ENCODE data around the gene MIDN. TPM values are rescaled to one million over a fixed set of nuclear protein-coding genes. Genes with fewer than 3 reads are reported as not detected.
A peak's percentile ranks its signal among the peaks of the same experiment; 100 is the strongest.

Gene MIDN
- total and polyA plus RNA-seq, 2 of the 4 experiments (the other 2 are of a cell fraction): 2.5 to 26.0 TPM

- Histone ChIP-seq H2BK15ac (ENCODE audit: low read depth, low read length) (peak overlapping the region; percentile 69; the same call in 2 of the 3 replicates), H2BK5ac (ENCODE audit: low read depth, low read length, poor library complexity, severe bottlenecking) (peak overlapping the region; percentile 92), H3K4me3 (ENCODE audit: insufficient read depth, low read depth, low read length) (peak overlapping the region; percentile 51), H3K56ac (ENCODE audit: extremely low read depth, insufficient read depth, low read length) (peak overlapping the region; percentile 85), H4K5ac (ENCODE audit: low read depth, low read length) (peak overlapping the region; percentile 73), H4K20me1 (ENCODE audit: insufficient read depth, low read length) (peaks cover 45% of the 10 kb centered on the region), H3K9me3 (ENCODE audit: control insufficient read depth, insufficient read depth, low read length) (no peaks in the 10 kb centered on the region), H2BK120ac (ENCODE audit: low read depth, low read length) (peak overlapping the region; percentile 93), H2BK20ac (ENCODE audit: low read depth, low read length) (peak overlapping the region; percentile 93; the same call in 1 of the 2 replicates), H3K14ac (replicated peaks; ENCODE audit: low read depth, low read length) (peak overlapping the region; percentile 82), H4K8ac (ENCODE audit: low read depth in 2 of 2, low read length in 2 of 2) (peak overlapping the region; percentile 76 to 91), H3K23ac (ENCODE audit: low read depth, low read length) (peak overlapping the region; percentile 98), H3K9ac (ENCODE audit: low read depth, low read length) (peak overlapping the region; percentile 80), H4K91ac (ENCODE audit: insufficient read depth, low read depth, low read length) (peak overlapping the region; percentile 96), H3K4me2 (ENCODE audit: low read depth, low read length) (peak overlapping the region; percentile 88), H3K36me3 (ENCODE audit: control insufficient read depth, insufficient read depth, low read length) (peaks cover 27% of the 10 kb centered on the region), H3K79me1 (ENCODE audit: low read depth in 1 of 2, low read length in 2 of 2) (peaks cover 0 to 63% of the 10 kb centered on the region in 2 experiments; a peak in 2 of 4 replicates), H3K4ac (ENCODE audit: low read depth, low read length) (peak overlapping the region; percentile 97), H3K27ac (ENCODE audit: insufficient read depth, low read length) (peak overlapping the region; percentile 93), H3K27me3 (ENCODE audit: control insufficient read depth, insufficient read depth, low read length) (no peaks in the 10 kb centered on the region), H2AK5ac (ENCODE audit: low read depth, low read length) (peak overlapping the region; percentile 97), H3K4me1 (ENCODE audit: control insufficient read depth, insufficient read depth, low read length) (peaks cover 47% of the 10 kb centered on the region), H3K9me1 (ENCODE audit: insufficient read depth, low read length) (peaks cover 11% of the 10 kb centered on the region), H2AK9ac (replicated peaks; ENCODE audit: low read depth, low read length, poor library complexity) (peak overlapping the region; percentile 99), H3K18ac (ENCODE audit: low read depth, low read length) (peak overlapping the region; percentile 49), H2AFZ (replicated peaks; ENCODE audit: low read length, poor library complexity) (peak overlapping the region; percentile 85)
- peak; percentile 96 for DNase-seq
- no peak for TF ChIP-seq CEBPB (IDR thresholded peaks at IDR 0.05; ENCODE audit: low read depth, low read length)
- TF ChIP-seq RAD21 (IDR thresholded peaks at IDR 0.05; ENCODE audit: low read length): no peak
- peak; percentile 87 for TF ChIP-seq MAZ (IDR thresholded peaks at IDR 0.05; ENCODE audit: borderline replicate concordance, low read depth, low read length)
- TF ChIP-seq ELK1 (IDR thresholded peaks at IDR 0.05; ENCODE audit: borderline replicate concordance, low read depth, low read length): no peak
- TF ChIP-seq USF2 (IDR thresholded peaks at IDR 0.05; ENCODE audit: low read depth, low read length): peak; percentile 56
- peak; percentile 64; the same call in 1 of the 2 replicates for TF ChIP-seq POLR2A (IDR thresholded peaks at IDR 0.05; ENCODE audit: low read depth, low read length)
- peak; percentile 46; the same call in 1 of the 2 replicates for TF ChIP-seq FOS (IDR thresholded peaks at IDR 0.05; ENCODE audit: low read depth, low read length)
- no peak for TF ChIP-seq CHD1 (IDR thresholded peaks at IDR 0.05; ENCODE audit: low read depth, low read length)
- TF ChIP-seq BHLHE40 (IDR thresholded peaks at IDR 0.05; ENCODE audit: low read depth, low read length): peak; percentile 97
- TF ChIP-seq NFE2L2 (IDR thresholded peaks at IDR 0.05; ENCODE audit: low read depth, low read length): no peak
- TF ChIP-seq CTCF (conservative IDR thresholded peaks at IDR 0.05; ENCODE audit: low read depth, low read length): no peak
- TF ChIP-seq SMC3 (IDR thresholded peaks at IDR 0.05; ENCODE audit: low read depth, low read length): no peak; the same call in 1 of the 2 replicates
- intact Hi-C loops (cut with micrococcal nuclease): no loop called here
- CTCF ChIA-PET: no interaction called here
- no TSS peak for BruUV-seq (replicated peaks)
- dilution Hi-C loops (cut with HindIII; ENCODE audit: low sequenced_read_pairs, unreplicated experiment): no loop called here
- ATAC-seq (ENCODE audit: low read depth): peak; percentile 83
- 1% methylated on average over 29 of the region's 83 CpGs; no CpG with 5 or more reads in 1 of the 2 experiments for WGBS, 2 experiments (ENCODE audit: extremely low coverage in 2 of 2, insufficient read length in 1 of 2)
- in situ Hi-C loops (cut with MboI; ENCODE audit: low sequenced_read_pairs): no loop called here
- POLR2A ChIA-PET (ENCODE audit: unreplicated experiment): interaction anchor here (0.7 kb wide), 1 partner anchor 8 kb away, joined by 3 read pairs; no protein-coding TSS in a partner anchor
Observed at GRCh38 chr19:1260749-1261537, 12.6 kb downstream of the MIDN start.
